Neural progenitor cell (in vitro differentiated cells): ENCODE measurements around the gene APOBEC3F.

ENCODE experiments used
- CTCF ChIP-seq: fragments of 200-600 bp; sonication (generic); IDR thresholded peaks from 2 replicates; pipeline ENCODE4 v1.5.1; 2017; ENCODE audit warnings: antibody characterized with exemption, mild to moderate bottlenecking
- EZH2 ChIP-seq: fragments of 200-600 bp; sonication (generic); IDR thresholded peaks from 2 replicates; pipeline ENCODE4 v1.6.1; 2017; ENCODE audit warnings: antibody characterized with exemption, mild to moderate bottlenecking, moderate library complexity
- EZH2phosphoT487 ChIP-seq: fragments of 200-600 bp; sonication (generic); IDR thresholded peaks from 2 replicates; pipeline ENCODE4 v1.6.1; 2017; ENCODE audit warnings: antibody characterized with exemption

GRCh38 chr22:39003165-39003638 is 37.5 kb upstream of the APOBEC3F start:
- peak; percentile 79 for TF ChIP-seq CTCF
- TF ChIP-seq EZH2: no peak
- TF ChIP-seq EZH2phosphoT487: no peak
